Suppressor macrophage treated with lipopolysaccharide for 4 hours (primary cell): ENCODE data around the gene TMED9.
A peak's percentile ranks its signal among the peaks of the same experiment; 100 is the strongest.
"Not testable (repeated sequence)": the region's sequence is repeated elsewhere in the genome, so short reads cannot be mapped to it uniquely, and the experiment has no call there.

Source experiments
- DNase-seq: peaks from one replicate; pipeline ENCODE4 v3.0.0-alpha.2; 2020

TMED9 gene

DNA sequence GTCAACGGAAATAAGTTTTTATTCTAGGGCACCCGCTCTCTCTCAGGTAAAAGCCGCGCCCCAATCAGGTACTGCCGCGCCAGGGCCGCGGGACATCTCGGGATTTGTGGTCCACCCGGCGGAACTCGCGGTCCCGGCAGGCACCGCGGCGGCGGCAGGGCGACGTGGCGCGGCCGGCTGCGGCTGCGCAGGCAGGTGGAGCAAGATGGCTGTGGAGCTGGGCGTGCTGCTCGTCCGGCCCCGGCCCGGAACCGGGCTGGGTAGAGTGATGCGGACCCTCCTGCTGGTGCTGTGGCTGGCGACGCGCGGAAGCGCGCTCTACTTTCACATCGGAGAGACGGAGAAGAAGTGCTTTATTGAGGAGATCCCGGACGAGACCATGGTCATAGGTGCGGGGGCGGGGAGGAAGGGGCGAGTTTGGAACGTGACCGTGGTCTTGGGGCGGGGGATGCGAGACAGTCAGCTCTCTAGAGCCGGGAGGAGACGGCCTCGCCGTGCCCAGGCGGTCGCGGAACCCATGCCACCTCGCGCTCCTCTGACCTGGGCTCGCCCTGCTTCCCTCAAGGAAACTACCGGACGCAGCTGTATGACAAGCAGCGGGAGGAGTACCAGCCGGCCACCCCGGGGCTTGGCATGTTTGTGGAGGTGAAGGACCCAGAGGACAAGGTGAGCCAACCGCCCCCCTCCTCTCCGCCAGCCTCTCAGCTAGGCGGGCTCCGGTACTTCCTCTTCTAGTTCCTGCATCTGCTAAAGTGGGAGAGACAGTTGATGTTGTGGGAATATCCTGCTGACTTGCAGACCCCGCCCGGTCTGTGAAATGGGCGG is at the start of gene TMED9:
Gene TMED9, plus strand, starts transcription at position 194 of the 825 bp plus-strand sequence. Its CDS starts 12 bp downstream, at position 206.
- peak; percentile 90 for DNase-seq

DNA sequence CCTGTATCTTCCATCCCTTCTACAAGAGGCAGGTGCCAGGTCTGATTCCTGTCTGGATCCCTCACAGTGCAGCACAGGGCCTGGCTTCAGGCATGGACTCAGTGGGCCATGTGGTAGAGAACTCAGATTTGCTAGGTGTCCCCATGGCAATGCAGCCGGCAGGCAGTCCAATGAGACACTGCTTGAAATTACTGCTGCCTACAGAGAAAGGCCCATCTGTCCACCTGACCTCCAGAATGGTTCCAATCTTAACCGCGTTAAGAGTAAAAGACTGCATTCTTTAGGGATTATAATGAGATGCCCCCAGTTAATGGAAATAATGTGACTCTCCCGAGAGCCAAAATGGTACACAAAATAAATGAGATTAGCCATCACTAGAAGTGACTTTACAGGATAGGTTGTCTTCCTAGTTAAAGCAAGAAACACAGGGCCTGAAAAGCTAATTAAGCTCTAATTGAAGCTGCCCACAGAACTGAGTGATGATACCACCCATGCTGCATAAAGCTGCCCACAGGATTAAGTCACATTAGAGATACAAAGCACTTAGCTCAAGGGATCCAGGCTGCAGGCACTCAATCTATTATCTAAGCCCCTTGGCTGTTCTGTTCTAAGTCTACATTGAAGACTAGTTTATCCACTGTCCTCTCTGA is 49.1 kb upstream of the TMED9 start:
- DNase-seq: no peak

DNA sequence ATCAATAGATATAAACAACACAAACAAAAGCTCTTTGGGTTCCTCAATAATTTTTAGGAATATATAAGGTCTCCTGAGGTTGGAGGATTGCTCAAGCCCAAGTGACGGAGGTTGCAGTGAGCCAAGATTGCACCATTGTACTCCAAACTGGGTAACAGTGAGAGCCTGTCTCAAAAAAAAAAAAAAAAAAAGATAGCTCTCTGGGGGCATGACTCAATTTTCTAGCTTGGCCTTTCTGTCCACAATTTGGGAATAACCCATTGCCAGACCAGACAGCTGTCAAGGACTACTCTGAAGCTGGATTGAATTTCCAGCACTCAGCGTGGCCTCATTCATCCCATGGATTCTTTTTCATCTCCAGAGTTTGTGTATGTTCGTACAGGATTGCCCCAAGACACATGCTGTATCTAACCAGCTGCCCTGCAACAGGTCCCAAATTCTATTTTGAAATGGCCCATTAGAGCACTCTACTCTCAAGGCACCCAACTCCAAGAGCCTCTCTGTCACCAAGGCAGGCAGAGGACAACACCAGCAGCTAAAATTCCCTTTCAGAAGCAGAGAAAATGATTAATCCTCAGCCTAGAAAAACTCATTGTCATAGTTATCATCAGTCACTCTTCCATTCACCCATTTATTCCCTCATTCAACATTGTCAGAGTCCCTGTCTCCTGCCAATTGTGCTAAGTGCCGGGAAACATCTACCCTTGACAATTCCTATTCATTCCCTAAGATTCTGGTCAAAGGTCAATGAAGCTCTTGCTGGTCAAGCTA is 46.3 kb upstream of the TMED9 start:
- DNase-seq: peak; percentile 93

DNA sequence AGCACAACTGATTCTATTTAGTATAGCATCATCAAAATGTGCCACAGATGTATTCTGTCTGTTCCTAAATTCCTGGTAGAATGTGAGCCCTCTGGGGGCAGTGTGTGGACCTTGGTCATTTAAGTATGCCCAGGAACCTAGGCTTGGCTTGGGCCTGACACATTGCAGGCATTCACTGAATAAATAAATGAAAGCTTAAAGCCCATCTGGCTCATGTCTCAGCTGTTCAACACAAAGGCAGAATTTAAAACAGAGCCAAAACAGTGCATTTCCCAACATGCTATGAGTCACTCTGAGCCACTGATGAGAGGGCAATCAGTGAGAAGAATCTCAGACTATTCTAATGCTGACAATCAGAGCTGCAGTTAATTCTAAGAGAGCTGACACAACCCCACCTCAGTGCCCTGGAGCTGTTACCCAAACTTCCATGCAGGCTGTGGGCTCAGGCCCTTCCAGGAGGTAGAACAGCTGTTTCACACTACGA is 45.7 kb upstream of the TMED9 start:
- peak; percentile 87 for DNase-seq

DNA sequence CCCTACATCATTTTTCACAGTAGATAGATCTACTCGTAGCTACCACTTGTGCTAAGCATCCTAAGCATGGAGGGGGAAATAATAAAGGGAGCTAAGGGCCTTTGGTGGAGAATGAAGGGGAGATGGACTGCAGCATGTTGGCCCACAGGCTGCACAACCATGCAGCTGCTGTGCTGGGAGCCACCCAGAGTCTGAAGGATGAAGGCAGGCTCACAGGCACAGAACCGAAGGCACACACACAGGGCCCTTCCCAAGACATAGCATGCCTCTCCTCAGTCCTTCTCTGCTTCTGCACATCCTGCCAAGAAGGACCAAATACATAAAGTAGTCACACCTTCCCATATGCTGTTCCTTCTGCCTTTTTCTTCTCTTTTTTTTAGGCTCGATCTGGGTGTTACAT is 44.3 kb upstream of the TMED9 start:
- DNase-seq: no peak

DNA sequence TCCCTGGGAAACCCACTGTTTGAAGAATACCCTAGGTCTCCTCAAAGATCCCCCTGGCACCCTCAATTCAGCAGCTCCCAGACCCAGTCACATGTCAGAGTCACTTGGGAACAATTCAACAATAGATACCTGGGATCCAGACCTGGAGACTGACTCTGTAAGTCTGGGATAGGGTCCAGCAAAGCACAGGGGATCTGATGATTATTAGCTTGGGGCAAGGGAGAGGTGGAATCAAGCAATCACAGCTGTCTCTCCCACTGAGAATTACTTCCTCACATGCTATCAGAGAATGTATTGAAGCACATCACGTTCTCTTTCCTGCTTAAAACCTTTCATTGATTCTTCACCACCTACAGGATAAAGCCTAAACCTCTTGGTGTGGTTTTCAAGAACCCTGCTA is 43.5 kb upstream of the TMED9 start:
- no peak for DNase-seq

DNA sequence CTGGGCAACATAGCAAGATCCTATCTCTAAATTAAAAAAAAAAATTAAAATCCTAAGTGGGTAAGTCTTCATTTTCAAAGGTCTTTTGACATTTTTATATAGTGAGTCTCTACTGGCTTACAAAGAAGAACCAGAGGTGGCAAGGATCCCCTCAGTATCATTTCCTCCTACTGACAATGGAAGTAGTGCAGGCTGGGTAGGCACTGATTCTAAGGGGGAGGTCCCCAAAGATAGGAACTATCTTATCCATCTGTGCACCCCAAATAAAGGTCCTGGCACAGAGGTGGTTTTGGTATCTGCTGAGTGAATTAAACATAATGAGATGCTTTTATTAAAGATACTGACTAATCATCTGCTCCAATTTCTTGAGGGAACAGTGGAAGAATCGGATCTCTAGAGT is 41.9 kb upstream of the TMED9 start:
- DNase-seq: no peak

DNA sequence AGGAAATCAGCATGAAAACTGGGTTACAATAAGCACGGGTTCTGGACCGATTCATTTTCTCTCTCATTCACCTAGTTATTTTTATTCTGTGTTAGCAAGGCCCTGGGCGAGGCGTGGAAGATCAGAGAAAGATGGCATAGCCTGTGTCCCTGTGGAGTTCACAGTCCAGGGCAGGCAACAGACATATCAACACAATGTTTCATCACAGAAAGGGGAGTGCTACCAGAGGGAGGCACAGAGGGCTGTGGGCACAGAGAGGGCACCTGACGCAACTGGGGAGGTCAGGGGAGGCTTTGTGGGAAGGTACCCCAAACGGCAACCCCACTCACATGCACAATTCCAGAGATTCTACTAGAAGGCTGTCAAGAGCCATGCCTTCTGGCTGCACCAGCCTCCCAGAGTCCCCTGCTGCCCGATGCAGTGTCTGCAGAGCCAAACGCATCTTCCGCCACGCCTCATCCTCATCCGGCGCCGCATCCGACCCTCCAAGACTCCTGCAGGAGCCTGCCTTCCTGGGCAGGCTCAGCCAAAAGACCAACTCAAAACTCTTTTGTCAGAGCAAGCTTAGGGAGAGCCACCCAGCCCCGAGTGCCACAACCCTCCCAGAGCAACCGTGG is 39.1 kb upstream of the TMED9 start:
- no peak for DNase-seq

DNA sequence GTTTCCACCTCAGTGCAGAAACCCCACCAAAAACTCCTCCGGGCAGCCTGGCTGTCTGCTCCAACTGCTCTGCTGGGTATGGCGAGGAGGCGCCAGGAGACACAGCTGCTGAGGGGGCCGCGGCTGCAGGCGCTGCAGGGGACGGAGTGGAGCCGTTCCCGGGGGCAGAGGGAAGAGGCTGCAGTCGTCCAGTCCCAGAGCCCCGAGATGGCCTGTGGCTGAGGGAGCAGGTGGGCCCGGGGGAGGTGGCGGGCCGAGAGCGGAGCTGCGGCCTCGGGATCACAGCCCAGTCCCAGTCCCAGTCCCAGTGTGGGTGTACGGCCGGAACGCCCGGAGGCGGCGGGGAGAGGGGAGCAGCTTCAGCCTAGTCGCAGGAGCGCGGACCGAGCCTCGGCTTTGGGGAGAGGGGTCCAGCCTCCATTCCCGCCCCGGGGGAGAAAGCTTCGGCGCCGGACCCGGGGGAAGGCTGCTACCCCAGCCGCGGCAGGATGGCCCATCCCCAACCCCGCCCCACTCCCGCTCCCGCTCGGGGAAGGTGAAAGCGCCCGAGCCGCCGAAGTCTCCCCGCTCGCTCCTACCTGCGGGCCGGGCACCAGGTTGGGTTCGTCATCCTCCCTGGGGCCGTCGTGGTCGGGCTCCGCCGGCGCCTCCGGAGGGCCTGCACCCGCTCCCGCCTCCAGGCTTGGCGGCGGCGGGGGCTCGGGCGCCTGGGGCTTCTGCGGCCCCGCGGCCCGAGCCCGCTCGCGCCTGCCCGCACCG is 38.2 kb upstream of the TMED9 start:
- peak; percentile 27 for DNase-seq

DNA sequence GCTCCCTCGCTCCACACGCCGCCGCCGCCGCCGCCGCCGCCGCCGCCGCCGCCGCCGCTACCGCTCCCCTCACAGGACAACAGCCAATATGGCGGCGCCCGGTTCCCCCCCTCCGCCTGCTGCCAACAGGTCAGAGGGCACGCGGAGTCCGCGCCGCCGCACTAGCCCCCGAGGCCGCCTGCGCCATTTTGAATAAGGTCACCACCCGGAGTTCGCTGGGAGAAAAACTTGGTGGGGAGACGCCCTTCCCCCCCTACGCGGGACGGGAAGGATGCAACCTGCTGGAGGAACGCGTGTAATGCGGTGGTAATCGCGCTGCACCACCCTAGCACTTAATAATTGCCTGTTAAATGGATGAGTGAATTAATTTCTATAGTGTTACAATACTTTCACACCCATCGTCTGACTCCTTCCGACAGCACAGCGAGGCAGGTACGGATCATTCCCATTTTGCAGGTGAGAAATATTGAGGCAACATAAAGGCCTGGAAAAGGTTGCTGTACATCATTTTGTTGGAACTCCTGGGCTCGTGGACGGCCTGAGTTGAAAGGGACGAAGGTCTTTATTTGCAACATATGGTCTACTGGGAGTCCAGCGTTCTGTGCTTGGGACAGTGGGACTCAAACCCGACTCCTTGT is 37.4 kb upstream of the TMED9 start, which contains the start of gene FAM193B:
Gene FAM193B, minus strand, starts transcription at position 90 of the 638 bp plus-strand sequence. CDS start 105 bp downstream, outside the sequence.
- peak; percentile 95 for DNase-seq

DNA sequence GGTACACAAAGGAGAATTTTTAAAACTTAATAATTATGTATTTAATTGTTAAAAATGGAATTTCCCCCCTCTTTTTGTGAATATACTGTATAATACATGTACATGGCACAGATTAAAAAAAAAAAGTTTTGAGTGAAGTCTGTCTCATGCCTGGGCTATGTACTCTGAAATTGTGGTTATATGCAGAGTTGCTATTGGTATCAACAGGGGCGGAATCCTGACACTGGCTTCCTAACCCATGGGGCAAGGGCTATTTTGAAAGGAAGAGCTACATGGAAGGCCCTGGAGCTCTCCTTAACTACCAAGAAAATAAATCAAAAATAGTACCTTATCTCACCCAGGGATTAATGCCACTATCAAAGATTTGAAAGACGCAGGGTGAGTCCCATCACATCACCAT is 36.8 kb upstream of the TMED9 start:
- DNase-seq: no peak

DNA sequence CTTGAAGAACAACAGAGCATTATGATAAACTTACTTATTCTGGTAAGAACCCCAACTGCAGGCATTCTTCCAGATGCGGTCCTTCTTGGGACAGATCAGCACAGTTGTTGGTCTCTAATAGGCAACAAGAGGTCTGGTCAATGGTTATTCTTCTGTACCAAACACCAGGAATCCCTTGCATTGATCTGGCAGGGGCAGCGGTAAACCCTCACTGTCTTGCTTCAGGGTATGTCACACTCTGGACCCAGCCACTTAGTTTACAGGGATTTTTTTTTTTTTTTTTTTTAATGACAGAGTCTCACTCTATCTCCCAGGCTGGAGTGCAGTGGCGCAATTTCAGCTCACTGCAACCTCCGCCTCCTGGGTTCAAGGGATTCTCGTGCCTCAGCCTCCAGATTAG is 36.3 kb upstream of the TMED9 start:
- DNase-seq: no peak

DNA sequence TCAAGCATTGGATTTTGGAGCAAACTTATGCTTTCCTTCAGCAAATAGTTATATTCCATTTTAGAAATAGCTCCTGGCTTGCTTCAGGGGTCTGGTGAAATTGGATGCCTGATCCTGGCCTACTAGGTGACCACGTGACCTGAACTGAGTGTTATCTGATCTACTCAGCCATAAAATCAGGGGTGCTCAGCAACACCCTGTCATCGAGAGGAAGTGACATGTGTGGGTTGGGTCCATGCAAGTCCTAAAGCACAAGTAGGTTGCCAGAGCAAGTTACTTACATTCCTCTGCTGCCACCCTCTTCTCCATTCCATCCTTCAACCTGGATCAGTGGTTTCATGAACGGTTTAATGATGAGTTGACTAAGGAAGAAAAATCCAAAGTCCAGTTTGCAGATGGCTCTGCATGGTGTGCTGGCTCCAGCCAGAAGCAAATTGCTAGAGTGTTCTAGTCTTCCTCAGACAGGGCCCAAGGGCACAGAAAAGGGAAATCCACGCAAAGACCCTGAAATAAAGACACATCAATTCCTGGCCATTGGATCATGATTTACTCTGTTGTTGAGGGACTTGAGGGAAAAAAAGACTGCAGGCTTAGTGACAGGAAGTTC is 34.9 kb upstream of the TMED9 start:
- no peak for DNase-seq

DNA sequence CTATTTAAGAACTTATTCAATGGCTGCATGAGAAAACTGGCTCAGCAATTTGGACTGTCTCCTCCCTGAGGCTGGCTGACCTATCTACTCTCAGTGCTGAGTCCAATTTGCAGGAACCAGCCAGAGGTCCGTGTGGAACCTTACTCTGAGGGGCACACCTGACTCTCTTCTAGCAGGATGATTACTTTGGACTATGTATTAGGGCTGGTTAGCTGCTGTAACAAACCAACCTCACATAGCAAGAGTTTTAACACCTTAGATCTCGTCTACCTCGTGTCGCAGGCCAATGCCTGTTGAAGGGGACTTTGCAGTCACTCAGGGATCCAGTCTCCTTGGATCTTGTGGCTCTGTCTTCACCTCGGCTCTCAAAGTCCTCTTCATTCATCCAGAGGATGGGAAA is 34.2 kb upstream of the TMED9 start:
- DNase-seq: no peak

DNA sequence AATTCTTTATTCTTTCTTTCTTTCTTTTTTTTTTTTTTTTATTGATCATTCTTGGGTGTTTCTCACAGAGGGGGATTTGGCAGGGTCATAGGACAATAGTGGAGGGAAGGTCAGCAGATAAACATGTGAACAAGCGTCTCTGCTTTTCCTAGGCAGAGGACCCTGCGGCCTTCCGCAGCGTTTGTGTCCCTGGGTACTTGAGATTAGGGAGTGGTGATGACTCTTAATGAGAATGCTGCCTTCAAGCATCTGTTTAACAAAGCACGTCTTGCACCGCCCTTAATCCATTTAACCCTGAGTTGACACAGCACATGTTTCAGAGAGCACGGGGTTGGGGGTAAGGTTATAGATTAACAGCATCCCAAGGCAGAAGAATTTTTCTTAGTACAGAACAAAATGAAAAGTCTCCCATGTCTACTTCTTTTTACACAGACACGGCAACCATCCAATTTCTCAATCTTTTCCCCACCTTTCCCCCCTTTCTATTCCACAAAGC is 32.5 kb upstream of the TMED9 start:
- DNase-seq: not testable (repeated sequence)

DNA sequence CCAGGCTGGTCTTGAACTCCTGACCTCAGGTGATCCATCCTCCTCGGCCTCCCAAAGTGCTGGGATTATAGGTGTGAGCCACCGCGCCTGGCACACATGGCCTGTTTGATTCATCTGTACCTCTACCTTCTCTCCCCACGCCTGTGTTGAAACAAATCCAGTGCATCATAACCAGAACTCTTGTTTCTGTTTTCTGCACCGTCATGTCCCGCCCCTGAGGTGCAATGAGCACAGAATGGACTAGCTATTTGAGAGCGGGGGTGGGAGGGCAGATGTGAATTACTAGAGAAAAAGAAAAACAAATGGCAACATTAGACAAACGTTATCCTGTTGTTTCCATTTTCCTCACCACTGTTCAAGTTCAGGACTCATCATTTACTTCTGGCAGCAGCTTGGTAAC is 27.0 kb upstream of the TMED9 start:
- DNase-seq: no peak

DNA sequence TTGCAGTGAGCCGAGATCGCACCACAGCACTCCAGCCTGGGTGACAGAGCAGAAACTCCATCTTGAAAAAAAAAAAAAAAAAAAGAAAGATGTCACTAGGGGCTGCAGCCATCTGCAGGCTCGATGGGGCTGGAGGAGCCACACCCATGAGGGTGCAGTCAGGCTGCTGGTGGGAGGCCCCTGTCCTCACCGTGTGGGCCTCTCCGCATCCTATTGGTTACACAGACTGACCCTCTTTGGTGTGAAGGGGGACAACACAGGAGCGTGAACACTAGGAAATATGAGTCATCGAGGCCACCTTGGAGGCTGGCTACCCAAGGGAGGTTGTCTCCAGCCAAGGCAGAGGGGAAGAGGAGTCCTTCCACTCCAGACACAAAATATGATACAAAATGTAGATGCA is 23.7 kb upstream of the TMED9 start:
- no peak for DNase-seq

DNA sequence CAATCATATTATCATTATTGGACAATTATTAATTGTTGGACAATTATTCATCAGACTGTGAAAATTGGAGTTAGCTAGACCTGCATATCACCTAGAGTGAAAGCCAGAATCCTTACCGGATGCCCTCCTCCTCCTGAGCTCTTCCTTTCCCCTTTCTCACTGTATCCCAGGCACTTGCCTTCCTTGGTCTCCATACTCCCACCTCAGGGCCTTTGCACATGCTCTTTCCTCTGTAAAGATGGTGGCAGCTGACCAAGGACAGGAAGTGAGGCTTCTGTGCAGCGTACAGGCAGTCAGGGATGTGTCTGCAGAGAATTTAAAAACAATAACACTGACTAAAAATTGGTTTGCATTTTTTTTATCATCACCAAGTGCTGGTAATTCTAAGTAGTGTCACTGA is 22.1 kb upstream of the TMED9 start:
- no peak for DNase-seq

DNA sequence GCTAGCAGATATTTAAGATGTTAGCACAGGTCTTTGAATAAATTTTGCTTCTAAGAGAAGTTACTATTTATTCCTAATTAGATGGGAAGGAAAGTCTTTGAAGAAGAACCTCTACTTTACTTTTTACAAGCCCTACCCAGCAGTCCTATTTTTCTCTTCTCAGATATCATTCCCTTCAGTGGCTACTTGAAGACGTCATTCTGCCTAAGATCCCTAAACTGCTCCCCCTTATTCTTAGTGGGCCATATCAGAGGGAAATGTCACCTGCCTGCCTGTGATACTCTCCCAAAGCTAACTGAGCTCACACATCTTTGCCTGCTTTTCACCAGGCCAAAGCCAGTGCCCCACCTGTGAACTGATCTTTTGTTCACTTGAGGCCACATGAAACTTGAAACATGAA is 16.5 kb upstream of the TMED9 start:
- no peak for DNase-seq

DNA sequence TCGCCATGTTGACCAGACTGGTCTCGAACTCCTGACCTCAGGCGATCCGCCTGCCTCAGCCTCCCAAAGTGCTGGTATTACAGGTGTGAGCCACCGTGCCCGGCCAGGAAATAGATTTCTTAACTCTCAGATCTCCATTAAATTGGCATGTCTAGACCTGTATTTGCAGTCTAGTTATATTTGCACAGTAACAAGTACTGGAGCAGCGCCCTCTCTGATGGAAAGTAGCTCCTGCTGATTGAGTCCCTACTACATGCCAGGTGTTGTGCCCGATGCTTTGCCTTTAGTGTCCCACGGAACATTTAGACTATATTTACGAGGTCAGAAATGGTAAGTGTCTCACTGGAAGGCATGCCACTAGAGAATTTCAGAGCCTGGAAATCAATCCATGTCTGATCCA is 15.8 kb upstream of the TMED9 start:
- no peak for DNase-seq

DNA sequence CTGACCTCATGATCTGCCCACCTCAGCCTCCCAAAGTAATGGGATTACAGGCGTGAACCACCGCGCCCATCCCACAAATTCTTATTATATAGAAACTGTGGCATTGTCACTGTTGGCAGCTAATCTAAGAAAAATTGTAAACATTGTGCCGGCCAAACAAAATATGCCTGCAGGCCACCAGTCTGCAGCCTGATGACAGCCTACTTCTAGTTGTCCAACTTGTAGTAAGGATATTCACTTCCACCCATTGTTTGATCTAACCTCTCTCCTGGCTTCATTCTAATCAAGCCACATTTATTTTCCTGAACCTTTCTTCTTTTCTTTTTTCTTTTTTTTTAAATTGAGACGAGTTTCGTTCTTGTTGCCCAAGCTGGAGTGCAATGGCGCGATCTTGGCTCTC is 13.7 kb upstream of the TMED9 start:
- DNase-seq: no peak
